ENCODE measurements around the gene FXYD1. TPM values are rescaled to one million over a fixed set of nuclear protein-coding genes. Genes with fewer than 3 reads are reported as not detected.
"Not testable (repeated sequence)": the region's sequence is repeated elsewhere in the genome, so short reads cannot be mapped to it uniquely, and the experiment has no call there.

FXYD1 gene
- total RNA-seq, 4 donors from 2014 or later: 2.0 to 10.9 (median 6.7) TPM

GRCh38 chr19:35099155-35099896 lies 39.3 kb upstream of the FXYD1 start:
- TF ChIP-seq POLR2AphosphoS5 (IDR thresholded peaks at IDR 0.05): no peak
- no peak for TF ChIP-seq EP300 (IDR thresholded peaks at IDR 0.05)
- no peak for TF ChIP-seq CTCF (IDR thresholded peaks at IDR 0.05)
- no peak for TF ChIP-seq POLR2A (IDR thresholded peaks at IDR 0.05)
- Histone ChIP-seq H3K27me3 (no peaks in the 10 kb centered on the region), H3K4me3 (no peak overlapping the region), H3K36me3 (no peaks in the 10 kb centered on the region), H3K9me3 (no peaks in the 10 kb centered on the region), H3K27ac (peak overlapping the region; percentile 39), H3K4me1 (peaks cover 40% of the 10 kb centered on the region)
- no peak for DNase-seq (ENCODE audit: low spot score in 2 of 2)
- 66% methylated on average over 9 of the region's 21 CpGs for WGBS

- Histone ChIP-seq H3K36me3 (no peaks in the 10 kb centered on the region), H3K27ac (no peak overlapping the region), H3K4me1 (peaks cover 35% of the 10 kb centered on the region), H3K9me3 (no peaks in the 10 kb centered on the region), H3K4me3 (no peak overlapping the region), H3K27me3 (no peaks in the 10 kb centered on the region)
- no peak for DNase-seq (ENCODE audit: low spot score in 2 of 2)
- no peak for TF ChIP-seq POLR2A (IDR thresholded peaks at IDR 0.05)
- TF ChIP-seq POLR2AphosphoS5 (IDR thresholded peaks at IDR 0.05): no peak
- TF ChIP-seq EP300 (IDR thresholded peaks at IDR 0.05): no peak
- TF ChIP-seq CTCF (IDR thresholded peaks at IDR 0.05): no peak
- WGBS: 91% methylated on average over 11 of the region's 13 CpGs
Observed at GRCh38 chr19:35099897-35100275, 38.7 kb upstream of the FXYD1 start.

GRCh38 chr19:35100588-35101533 lies 37.8 kb upstream of the FXYD1 start:
- WGBS: 81% methylated on average over 13 of the region's 16 CpGs
- H3K27ac ChIP-seq: no peak overlapping the region
- no peaks in the 10 kb centered on the region for H3K36me3 ChIP-seq
- H3K4me1 ChIP-seq: peaks cover 27% of the 10 kb centered on the region
- no peak for DNase-seq (ENCODE audit: low spot score in 2 of 2)
- no peaks in the 10 kb centered on the region for H3K27me3 ChIP-seq
- no peak overlapping the region for H3K4me3 ChIP-seq
- TF ChIP-seq CTCF (IDR thresholded peaks at IDR 0.05): no peak
- no peaks in the 10 kb centered on the region for H3K9me3 ChIP-seq

- H3K36me3 ChIP-seq; H3K9me3 ChIP-seq; H3K27ac ChIP-seq; H3K27me3 ChIP-seq; DNase-seq (ENCODE audit: low spot score in 2 of 2); H3K4me3 ChIP-seq: not testable (repeated sequence)
- peaks cover 19% of the 10 kb centered on the region for H3K4me1 ChIP-seq
- WGBS: 95% methylated on average over 10 of the region's 10 CpGs
Observed at GRCh38 chr19:35101949-35102348, 36.7 kb upstream of the FXYD1 start.

GRCh38 chr19:35103614-35104013 lies 35.0 kb upstream of the FXYD1 start:
- H3K4me3 ChIP-seq; H3K27ac ChIP-seq; DNase-seq (ENCODE audit: low spot score in 2 of 2); H3K36me3 ChIP-seq; H3K27me3 ChIP-seq; H3K9me3 ChIP-seq: not testable (repeated sequence)
- H3K4me1 ChIP-seq: peaks cover 22% of the 10 kb centered on the region
- WGBS: 77% methylated on average over 10 of the region's 10 CpGs

GRCh38 chr19:35104361-35104760 lies 34.3 kb upstream of the FXYD1 start:
- no peak for TF ChIP-seq EP300 (IDR thresholded peaks at IDR 0.05)
- no peak for TF ChIP-seq POLR2A (IDR thresholded peaks at IDR 0.05)
- TF ChIP-seq CTCF (IDR thresholded peaks at IDR 0.05): no peak
- no peak for TF ChIP-seq POLR2AphosphoS5 (IDR thresholded peaks at IDR 0.05)
- DNase-seq (ENCODE audit: low spot score in 2 of 2): no peak
- no peaks in the 10 kb centered on the region for H3K9me3 ChIP-seq
- no peaks in the 10 kb centered on the region for H3K36me3 ChIP-seq
- no peaks in the 10 kb centered on the region for H3K27me3 ChIP-seq
- H3K4me1 ChIP-seq: peaks cover 23% of the 10 kb centered on the region
- H3K27ac ChIP-seq: no peak overlapping the region
- H3K4me3 ChIP-seq: no peak overlapping the region
- 83% methylated on average over 2 of the region's 11 CpGs for WGBS
